ENCODE results near the gene RRP1B.

Gene RRP1B

GRCh38 chr21:43728467-43729390 is 69.4 kb downstream of the RRP1B start:
- FAIRE-seq = no peak

GRCh38 chr21:43731476-43731875 is 72.1 kb downstream of the RRP1B start:
- FAIRE-seq = no peak

- no peak for FAIRE-seq
Measured at GRCh38 chr21:43731891-43732711, 72.7 kb downstream of the RRP1B start.

GRCh38 chr21:43733060-43733459 is 73.7 kb downstream of the RRP1B start:
- FAIRE-seq = no peak

GRCh38 chr21:43733529-43734071 is 74.2 kb downstream of the RRP1B start:
- no peak for FAIRE-seq

GRCh38 chr21:43734131-43734927 is 75.0 kb downstream of the RRP1B start:
- FAIRE-seq = no peak

DNA sequence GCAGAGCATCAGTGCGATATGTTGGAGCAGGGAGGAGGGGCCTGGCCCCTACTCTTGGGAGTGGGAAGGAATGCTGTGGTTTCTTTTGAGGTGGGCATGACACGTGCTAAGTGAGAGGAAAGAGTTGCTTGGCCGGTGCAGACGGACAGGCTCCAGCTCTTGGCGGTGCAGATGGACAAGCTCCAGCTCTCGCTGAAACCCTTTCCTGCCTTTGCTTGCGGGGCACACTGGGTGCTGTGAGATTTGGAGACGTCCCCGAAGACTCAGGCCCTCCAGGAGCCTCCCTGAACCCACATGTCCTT is 75.5 kb downstream of the RRP1B start:
- no peak for FAIRE-seq

DNA sequence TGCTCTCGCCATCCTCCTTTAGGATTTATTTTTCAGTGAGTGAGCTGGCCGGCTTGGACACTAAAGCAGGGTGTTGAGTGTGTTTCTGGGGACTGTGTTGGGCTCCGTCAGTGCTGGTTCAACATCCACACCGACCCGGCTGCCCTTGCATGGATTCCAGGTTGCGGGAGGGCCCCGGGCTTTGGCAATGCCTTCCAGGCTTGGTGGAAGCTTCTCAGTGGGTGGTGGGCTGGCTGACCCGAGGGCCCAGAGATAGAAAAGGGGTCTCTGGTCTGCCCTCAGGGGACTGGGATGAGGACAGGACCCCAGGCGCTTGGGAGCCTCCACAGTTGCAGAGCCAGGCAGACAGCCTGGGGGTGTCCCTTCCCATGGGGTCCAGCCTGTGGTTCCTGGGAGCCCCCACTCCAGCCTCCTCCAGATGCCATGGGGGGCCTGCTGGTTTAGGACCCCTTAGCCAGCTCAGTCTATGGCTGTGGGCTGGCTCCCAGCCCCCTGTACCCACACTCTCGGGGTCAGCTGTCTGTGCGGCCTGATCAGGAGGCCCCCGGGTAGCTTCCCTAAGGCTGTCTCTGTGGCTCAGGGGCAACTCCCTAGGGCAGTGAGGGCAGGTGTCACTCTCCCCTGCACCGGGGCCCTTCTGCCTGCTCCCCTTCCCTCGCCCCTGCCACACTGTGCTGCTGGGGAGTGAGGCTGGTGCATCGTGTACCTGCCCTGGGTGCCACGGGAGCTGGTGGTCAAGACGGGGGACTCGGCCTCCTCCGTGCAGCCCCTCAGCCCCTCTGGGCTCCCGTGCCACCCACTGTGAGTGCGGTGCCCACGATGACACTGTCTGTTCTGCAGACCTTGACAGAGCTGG is 76.1 kb downstream of the RRP1B start:
- no peak for FAIRE-seq

GRCh38 chr21:43736224-43736883 is 77.0 kb downstream of the RRP1B start:
- FAIRE-seq = no peak

GRCh38 chr21:43737158-43737950 is 78.0 kb downstream of the RRP1B start:
- no peak for FAIRE-seq

DNA sequence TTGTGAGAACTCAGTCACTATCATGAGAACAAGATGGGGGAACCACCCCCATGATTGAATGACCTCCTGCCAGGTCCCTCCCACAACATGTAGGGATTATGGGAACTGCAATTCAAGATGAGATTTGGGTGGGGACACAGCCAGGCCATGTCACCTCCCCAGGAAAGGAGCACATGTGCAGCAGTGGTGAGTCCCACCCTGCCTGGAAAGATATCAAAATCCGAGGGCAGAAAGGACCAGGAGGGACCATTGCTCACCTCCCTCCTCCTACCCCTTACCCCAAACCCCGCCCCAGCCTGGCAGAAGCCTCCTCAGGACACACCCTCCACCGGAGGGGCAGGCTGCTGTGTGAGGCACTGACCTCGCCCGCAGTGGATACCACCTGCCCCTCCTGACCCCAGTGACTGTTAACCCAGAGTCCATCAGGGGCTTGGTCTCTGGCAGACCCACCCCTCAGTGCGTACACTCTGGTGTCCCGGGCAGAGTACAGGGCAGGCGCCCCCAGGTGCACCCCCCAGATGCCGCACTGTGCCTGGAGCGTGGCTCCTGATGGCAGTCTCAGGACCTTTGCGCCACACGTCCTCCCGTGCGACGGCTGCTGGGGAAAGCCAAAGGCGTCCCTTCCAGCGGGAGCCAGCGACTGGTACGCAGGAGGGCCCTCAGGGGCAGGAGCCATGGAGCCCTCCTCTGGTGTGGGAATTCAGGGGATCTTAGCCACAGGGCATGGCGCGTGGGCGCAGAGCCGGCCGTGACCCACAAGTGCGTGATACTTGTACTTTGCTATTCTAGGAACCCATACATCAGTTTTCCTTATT is 80.5 kb downstream of the RRP1B start:
- no peak for FAIRE-seq

DNA sequence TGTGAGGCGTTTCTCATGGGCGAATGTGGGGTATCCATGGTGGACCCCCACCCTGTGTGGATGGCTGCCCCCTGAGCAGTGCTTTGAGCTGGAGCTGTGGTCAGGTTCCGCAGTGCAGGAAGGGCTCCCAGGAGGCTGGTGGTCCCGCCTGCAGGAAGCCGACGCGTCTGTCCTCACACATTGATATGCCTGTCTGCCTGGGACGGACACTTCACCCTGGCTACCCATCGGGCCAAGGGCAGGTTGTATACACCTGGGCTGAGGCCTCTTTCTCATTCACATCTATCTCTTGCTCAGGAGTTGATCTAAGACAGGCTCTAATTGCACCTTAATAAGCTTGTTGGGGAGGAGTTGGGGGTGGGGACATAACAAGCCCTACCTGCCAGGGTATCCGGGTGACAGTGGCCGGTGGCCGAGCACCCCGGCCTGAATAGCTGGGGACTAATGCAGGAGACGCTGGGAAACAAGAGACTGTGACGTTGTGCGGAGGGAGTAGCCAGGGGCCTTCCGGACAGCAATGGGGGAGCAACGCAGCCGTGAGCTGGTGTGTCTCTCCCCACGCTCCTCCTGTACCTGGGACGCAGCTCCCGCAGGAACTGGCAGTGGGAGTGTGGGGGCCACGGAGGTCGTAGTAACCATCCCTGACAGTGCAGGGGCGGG is 81.3 kb downstream of the RRP1B start:
- FAIRE-seq = no peak

DNA sequence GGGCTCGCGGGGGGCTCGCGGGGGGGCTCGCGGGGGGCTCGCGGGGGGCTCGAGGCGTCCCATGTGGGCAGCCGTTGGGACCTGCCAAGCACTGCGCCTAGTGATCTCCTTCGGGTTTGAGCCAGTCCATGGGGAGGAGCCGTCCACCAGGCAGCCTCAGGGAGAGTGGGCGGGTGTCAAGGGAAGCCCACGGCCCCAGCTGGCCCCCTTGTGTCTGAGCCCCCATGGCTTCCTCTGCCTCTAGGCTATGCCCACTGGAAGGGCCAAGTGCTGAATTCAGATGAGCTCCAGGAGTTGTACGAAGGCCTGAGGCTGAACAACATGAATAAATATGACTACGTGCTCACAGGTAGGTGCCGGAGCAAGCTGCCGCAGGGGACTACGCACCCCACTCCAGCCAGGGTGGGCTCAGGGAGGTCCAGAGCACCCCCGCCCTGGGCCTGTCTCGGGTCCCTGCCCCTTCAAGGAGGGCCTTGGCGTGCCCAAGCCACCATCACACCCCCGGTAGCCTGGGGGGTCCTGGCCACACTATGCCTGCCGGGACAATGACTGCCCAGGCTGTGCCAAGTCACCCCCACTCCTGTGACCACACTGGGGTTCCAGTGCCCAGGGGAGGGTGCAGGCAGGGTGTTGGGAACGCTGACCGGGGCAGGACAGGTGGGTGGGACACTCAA is 82.2 kb downstream of the RRP1B start:
- no peak for FAIRE-seq

- no peak for FAIRE-seq
Measured at GRCh38 chr21:43743947-43744346, 84.6 kb downstream of the RRP1B start.

DNA sequence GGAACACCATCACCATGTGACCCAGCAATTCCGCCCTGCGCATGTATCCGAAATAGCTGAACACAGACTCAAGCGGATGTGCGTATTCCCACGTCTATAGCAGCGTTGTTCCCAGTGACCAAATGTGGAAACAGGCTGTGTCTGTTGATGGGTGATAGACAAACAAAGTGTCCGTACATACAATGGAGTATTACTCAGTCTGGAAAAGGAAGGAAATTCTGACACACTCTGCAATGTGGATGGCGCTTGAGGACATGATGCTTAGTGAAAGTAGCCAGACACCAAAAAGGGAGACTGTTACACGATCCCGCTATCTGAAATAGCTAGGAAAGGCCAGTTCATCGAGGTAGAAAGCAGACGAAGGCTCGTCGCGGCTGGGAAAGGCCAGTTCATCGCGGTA is 85.4 kb downstream of the RRP1B start:
- FAIRE-seq = no peak

All from colon (tissue), 2 donors.